ENCODE measurements around the gene CPN2. TPM values are rescaled to one million over a fixed set of nuclear protein-coding genes. Genes with fewer than 3 reads are reported as not detected.

The CPN2 gene
- total RNA-seq, 1 donor from 2014 or later = not detected

DNA sequence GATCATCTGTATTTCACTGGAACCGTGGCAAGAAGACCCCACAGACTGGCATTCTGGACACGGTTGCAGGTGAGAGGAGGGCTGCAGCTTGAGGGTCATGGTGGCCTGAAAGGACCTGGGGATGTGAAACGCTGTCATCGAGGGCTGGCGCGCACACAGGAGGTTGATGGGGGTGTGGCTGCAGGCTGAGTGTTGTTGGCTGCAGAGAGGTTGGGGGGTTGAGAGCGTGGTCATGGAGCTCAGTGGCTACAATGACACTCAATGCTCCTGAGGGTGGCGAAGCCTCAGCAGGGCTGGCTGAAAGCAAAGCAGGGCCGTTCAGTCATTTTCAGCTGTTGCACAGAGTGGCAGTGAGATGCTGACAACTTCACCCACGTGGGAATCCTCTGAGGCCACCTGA is 21.0 kb downstream of the CPN2 start:
- DNase-seq (ENCODE audit: low read depth) = peak; percentile 18

DNA sequence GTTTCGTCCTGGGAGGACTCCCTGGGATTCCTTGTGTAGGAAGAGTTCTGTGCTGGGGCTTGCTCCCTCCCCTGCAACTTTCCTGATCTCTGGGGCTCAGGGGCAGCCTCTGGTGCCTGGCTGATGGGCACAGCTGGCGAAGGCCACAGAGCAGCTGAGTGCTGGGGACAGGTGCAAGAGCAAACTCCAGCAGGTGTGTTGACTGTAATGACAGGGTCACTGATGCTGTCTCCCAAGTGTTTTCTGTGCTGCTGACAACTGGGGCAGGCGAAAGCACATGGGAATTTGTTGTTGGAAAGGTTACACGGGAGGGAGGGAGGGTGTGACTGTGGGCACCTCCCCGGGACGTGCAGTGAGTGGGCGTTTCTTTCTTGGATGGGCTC is 21.6 kb downstream of the CPN2 start:
- peak; percentile 88 for DNase-seq (ENCODE audit: low read depth)

DNA sequence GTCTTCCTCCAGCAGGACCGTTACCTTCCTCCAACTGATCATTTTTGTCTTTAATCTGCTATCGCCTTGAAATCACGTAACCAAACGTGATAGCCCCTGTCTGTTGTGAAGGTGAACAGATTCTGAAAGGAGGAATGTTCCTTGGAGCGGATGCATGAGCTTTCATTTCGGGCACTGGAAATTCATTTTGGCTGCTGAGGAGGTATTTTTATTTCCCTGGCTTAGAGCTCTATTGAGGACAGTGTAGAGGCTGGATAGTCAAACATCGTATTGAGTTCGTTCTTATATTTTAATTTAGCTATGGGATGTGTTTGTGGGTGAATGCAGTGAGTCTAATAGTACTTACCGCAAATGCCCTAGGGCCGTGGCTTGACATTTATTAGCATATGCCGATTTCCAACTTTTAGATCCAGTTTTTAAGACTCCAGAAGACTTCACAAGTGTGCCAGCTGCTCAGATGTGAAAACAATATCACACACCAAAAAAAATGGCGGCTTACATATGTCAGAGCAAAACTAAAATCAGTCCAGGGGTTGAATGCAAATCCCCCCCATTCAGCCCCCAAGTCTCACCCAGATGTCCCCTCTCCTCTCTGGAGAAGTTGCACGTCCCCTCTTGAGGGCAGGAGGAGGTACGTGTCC is 22.1 kb downstream of the CPN2 start:
- no peak for DNase-seq (ENCODE audit: low read depth)

DNA sequence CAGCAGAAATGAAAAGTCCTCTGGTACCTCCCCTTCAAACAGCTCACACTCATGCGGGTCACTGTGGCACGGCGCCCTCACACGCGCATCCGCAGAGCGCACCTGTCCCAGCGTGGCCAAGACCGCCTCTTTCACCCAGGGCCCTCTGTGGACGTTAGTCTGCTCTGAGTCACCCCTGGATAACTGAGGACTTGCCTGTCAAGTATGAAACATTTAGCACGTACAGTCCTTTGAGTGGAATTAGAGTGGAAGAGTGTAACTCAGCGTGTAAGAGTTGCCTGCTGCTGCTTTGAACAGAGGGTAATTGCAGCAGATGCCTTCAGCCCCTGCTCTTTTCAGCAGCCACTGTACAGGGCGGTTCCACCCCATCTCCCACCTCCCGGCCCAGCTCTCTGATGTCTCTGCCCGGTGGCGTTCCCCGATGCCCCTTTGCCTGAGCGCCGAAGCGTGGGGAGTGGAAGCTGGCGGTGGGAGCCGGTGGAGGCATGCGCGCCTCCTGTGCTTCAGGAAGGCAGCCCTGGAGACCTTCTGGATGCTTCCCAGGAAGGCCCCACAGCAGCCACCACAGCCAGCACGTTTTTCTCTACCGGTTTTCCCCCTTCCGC is 23.0 kb downstream of the CPN2 start:
- DNase-seq (ENCODE audit: low read depth) = peak; percentile 85

DNA sequence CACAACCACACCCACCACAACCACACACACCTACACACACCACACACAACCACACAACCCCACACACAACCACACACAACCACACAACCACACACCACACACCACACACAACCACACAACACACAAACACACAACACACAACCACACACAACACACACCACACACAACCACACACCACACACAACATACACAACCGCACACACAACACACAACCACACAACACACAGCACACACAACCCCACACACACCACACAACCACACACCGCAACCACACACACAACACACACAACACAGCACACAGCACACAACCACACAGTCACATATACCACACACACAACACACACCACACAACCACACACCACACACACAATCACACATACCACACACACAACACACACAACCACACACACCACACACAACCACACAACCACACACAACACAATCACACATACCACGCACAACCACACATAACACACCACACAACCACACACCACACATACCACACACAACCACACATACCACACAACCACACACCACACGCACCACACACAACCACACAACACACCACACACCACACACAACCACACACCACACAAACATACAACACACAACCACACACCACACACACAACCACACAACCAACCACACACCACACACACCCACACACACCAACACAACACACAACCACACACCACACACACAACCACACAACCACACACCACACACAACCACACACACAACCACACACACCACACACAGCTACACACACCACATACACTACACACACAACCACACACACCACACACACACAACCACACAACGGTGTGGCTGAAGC is 23.7 kb downstream of the CPN2 start:
- peak; percentile 35 for DNase-seq (ENCODE audit: low read depth)

DNA sequence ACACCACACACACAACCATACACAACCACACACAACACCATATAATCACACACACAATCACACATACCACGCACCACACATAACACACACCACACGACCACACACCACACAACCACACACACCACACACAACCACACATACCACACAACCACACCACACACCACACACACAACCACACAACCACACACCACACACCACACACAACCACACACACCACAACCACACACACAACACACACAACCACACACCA is 24.2 kb downstream of the CPN2 start:
- no peak for DNase-seq (ENCODE audit: low read depth)

DNA sequence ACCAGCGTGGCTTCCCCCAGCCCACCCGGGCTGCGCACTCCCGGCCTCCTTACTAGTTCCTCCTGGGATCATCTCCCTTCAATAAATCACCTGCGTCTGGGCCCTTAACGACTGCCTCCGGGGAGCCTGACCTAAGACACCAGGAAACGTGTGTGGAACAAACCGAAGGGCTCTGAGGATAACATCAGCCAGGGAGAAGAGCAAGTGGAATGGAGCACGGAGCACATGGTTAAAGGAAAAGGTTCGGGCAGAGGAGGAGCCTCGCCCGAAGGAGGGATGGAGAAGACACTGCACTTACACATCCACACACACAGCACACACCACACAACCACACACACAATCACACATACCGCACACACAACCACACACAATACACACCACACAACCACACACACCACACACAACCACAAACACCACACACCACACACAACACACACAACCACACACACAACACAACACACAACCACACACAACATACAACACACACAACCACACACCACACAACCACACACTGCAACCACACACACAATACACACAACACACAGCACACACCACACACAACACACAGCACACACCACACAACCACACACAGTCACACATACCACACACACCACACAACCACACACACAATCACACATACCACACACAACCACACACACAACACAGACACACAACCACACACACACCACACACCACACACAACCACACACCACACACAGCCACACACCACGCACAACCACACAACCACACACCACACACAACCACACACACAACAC is 24.7 kb downstream of the CPN2 start:
- peak; percentile 32 for DNase-seq (ENCODE audit: low read depth)

DNA sequence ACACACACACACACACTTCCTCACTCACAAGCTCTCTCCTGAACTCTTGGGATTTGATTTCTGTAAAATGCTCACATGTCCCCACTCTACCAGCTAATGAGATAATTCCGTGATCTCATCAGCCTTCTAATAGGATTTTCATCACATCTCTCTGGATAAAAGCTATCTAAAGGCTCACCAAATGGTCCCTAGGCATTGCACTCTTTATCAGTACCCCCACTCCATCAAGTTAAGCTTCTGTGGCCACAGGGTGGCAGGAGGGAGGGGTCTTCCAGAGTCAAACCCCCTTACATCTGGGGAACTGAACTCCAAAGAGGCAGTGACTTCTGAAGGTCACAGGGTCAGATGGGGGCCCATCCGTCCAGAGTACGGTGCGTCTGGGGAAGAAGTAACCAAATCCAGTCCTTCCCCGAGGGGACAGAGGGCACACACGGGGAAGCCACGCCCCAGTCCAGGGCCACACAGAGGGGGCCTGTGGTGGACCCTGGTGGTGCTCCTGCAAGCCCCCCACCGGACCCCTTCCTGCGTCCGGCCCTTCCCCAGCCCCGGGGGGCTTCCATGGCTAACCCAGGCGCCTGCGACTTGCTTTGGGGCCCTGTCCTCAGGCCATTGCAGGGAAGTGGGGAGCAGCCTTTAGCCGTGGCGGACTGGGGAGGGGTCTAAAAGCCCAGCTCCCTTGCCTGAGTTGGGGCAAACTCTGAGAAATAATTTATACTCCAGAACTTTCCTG is 25.5 kb downstream of the CPN2 start:
- peak; percentile 14 for DNase-seq (ENCODE audit: low read depth)

DNA sequence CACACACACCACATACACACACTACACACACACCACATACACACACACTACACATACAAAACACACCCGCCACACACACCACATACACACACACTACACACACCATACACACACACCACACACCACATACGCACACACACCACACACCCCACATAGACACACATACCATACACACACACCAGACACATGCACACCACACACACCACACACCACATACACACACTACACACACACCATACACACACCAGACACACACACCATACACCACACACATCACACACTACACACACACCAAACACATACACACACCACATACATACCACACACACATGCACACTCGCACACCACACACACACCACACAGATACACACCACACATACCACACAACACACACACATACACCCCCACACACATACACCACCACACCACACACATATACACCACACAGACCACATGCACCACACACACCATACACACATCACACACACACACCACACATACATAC is 26.3 kb downstream of the CPN2 start:
- DNase-seq (ENCODE audit: low read depth) = no peak

DNA sequence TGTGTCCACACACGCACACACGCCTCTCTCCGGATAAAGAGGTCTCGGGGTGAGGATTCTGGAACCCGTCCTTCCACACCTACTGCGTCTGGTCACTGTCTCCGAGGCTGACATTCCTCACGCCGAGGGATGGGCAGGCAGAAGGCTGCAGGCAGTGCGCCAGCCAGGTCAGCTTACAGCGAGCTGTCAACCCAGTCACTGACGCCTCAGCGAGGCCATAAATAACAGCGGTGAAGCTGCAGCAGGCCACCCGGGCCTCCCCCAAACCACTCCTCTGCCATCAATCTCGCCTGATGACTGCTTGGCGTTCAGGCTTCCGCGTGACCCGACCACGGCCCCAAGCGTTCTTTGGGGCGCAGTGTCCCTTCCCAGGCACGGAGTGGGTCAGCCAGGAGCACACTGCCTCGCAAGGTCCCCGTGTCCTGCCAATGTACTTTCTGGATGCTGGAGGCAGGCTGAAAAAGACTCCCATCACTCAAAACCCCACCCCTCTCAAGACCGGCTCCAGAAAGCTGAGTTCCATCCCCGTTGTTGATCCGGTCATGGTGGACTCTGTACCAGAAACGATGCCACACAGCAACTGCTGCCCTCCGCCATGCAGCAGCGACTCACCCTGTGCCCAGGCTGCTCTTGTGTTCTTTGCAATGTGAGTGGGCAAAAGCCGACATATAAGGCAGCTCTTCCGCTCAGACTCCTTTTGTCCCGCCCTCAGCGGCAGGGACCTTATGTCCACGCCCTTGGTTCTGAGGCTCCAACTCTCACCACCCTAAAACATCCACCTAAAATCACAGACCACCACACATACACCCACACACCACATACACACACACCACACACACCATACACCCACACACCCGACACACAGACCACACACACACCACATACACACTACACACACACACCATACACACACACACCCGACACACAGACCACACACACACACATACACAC is 27.1 kb downstream of the CPN2 start:
- peak; percentile 88 for DNase-seq (ENCODE audit: low read depth)

DNA sequence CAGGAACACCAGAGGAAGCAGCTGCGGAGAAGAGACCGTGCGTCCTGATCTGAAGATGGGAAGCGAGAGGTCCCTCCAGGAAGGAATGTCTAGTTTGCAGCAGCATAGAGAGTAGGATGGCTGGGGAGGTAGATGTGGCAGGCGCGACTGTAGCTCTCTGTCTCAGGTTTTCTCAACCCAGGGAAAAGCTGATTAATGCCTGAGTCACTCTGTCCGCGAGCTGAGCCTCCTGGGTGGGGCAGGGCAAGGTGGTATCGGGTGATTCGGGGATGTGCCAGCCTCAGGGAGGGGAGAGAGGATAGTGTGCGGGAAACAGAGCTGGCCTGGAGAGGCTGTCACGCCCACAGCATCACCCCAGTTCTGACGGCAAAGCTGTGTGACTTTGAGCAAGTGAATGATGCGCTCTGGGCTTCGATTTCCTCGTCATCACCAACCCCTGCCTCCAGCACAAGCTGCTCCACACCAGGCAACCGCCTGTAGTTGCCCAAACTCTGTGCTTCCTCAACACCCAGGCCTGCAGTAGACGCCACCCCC is 28.4 kb downstream of the CPN2 start:
- peak; percentile 60 for DNase-seq (ENCODE audit: low read depth)

DNA sequence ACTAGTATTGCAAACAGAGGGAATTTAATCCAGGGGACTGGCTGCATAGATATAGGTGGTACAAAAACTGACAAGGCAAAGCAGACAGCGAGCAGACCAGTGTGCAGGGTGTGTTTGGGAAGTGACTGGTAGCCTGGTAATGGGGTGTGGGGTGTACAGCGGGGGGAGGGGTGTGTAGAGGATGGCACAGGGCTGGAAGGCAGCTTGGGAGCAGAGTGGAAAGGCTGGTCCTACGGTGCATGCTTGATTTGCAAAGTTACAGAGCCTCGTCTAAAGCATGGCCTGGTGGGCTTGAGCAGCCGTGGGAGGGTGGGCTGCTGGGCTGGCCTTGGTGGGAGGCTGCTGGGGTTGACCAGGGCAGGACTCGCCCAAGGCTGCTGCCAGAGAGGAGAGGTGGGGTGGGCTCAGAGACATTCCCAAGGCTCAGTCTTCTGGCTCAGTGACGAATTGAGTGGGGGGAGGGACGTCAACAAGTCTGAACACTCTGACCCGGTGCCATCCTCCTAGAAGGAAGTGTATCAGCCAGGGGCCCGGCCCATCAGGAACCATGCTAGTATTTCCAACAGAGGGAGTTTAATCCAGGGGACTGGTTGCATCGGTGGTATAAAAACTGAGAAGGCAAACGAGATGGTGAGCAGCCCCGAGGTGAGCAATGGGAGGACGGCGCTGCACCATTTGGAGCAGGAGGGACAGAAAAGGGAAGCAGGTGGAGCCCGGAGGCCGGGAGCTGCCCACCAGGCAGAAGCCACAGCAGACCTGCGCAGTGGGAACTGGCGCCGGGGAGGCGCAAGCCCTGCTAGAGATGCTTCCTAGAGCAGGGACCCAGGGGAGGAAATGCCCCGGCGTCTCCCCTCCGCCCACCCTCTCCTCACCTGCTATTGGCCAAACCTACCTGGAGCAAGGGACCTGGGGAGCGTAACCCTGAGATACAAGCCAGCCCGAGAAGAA is 29.2 kb downstream of the CPN2 start:
- no peak for DNase-seq (ENCODE audit: low read depth)

DNA sequence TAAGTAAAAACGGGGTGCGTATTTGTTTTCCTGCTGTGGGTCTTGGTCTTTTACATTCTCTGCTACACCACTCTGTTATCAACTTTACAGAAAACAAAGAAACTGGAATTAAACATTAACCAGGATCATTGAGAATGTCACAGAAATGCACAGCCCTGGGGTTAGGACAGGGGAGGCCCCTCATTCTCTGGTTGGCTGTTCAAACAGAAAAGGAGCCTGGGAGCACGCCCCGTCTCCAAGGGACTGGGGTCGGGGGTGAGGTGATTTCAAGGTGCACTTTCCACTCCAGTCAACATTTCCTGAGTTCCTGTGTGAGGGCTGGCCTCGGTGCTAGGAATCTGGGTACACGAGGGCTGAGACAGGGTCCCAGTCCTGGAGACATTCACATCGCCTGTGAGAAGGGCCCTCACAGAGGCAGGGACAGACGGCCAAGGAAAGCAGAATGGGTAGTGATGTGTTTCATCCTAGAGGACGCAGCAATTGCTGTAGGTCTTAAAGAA is 30.3 kb downstream of the CPN2 start:
- no peak for DNase-seq (ENCODE audit: low read depth)

DNA sequence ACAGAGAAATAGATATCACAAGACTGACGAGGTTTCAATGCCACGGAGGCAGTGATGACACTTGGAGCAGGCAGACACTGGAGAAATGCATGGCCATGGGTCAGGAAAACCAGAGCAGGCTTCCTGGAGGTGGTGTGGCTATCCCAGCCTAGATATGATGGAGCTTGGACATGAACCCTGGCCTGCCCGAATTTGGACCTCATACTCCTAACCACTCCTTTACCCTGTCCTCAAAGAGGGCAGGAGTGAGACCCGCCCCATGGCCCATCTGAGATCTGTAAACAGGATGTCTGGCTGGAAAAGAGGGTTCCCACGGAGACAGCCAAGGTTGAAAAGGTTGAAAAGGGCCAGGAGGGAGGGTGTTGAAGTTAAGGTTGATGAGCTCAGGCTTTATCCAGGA is 31.0 kb downstream of the CPN2 start:
- DNase-seq (ENCODE audit: low read depth) = no peak

DNA sequence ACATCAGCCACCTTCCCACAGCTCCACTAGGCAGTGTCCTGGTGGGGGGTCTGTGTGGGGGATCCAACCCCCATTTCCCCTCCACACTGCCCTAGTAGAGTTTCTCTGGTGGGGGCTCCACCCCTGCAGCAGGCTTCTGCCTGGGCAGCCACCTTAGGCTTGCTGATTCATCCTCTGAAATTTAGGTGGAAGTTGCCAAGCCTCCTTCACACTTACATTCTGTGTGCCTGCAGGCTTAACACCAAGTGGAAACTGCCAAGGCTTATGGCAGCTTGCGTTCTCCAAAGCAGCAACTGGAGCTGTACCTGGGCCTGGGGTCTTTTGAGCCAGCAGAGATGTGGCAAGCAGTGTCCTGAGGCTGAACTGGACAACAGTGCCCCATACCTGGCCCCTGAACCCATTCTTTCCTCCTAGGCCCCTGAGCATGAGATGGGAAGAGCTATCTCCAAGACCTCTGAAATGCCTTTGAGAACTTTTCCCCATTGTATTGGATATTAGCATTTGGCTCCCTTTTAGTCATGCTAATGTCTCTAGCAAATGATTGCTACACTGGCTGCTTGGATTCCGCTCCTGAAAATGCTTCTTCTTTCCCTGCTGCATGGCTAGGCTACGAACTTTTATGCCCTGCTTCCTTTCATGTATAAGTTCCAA is 32.5 kb downstream of the CPN2 start:
- no peak for DNase-seq (ENCODE audit: low read depth)

DNA sequence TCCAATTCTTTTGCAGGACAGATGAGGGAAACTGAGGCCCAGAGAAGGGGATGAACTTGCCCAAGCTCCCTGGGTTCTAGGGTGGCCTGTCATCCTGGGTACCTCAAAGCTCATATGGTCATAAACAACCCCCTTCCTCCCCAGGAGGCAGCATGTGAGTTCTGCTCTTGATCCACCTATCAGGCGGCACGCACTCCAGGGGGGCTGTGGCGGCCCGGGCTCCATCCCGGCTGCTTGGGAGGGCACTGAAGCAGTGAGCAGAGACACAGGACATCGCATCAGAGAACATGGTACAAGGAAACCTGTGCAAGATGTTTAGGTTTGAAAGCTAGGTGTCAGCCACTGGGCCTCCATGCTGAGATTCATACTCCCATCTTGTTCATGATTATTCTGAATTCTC is 34.2 kb downstream of the CPN2 start:
- no peak for DNase-seq (ENCODE audit: low read depth)

DNA sequence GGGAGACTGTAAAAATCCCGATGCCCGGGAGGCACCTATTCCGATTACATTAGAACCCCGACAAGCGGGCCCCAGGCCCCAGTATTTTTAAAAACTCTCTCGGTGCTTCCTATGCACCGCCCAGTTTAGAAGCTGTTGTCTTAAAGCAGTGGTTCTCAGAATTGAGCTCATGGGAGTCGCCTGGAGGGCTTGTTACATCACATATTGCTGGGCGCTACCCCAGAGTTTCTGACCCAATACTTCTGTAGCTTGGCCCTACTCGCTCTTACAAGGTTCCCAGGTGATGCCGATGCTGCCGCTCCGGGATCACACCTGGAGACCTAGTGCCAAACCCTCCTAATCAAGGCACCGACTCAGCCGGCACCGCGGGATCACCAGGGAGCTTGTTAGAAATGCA is 35.2 kb downstream of the CPN2 start:
- DNase-seq (ENCODE audit: low read depth) = no peak

Measured in myocyte (in vitro differentiated cells).